Measurements from ENCODE around the gene CCDC66.

- TF ChIP-seq BHLHE40 (IDR thresholded peaks at IDR 0.05; ENCODE audit: low read depth, low read length) = no peak
- TF ChIP-seq SMC3 (IDR thresholded peaks at IDR 0.05; ENCODE audit: low read depth, low read length) = no peak
- no peak for TF ChIP-seq POLR2A (IDR thresholded peaks at IDR 0.05; ENCODE audit: low read depth, low read length)
- no peak for TF ChIP-seq MAFK (IDR thresholded peaks at IDR 0.05; ENCODE audit: low read depth, low read length)
- no peak for TF ChIP-seq CTCF (conservative IDR thresholded peaks at IDR 0.05; ENCODE audit: low read depth, low read length)
- no peak for TF ChIP-seq RAD21 (IDR thresholded peaks at IDR 0.05; ENCODE audit: low read length)
- no peak for TF ChIP-seq CHD1 (IDR thresholded peaks at IDR 0.05; ENCODE audit: low read depth, low read length)
- TF ChIP-seq, protein P1, sequence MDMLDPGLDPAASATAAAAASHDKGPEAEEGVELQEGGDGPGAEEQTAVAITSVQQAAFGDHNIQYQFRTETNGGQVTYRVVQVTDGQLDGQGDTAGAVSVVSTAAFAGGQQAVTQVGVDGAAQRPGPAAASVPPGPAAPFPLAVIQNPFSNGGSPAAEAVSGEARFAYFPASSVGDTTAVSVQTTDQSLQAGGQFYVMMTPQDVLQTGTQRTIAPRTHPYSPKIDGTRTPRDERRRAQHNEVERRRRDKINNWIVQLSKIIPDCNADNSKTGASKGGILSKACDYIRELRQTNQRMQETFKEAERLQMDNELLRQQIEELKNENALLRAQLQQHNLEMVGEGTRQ (IDR thresholded peaks at IDR 0.05; ENCODE audit: low read depth, low read length) = no peak
- TF ChIP-seq CEBPB (IDR thresholded peaks at IDR 0.05; ENCODE audit: low read depth, low read length) = no peak
Observed at GRCh38 chr3:56613016-56613415, 56.0 kb downstream of the CCDC66 start.
